Ovary (tissue), 3 donors: ENCODE data around the gene FFAR2.

Experiments used
- POLR2A ChIP-seq: fragments of 450-650 bp; IDR thresholded peaks from one replicate; pipeline ENCODE4 v1.6.1; 2017; ENCODE audit warnings: antibody characterized with exemption, mild to moderate bottlenecking, moderate library complexity
- TF ChIP-seq, protein P1 (sequence below), 3 donors: fragments of 450-650 bp in 2 of 3; fragments of 200-600 bp in 1 of 3; IDR thresholded peaks; one replicate each; pipeline versions ENCODE4 v1.5.1 to v1.8.0; 2016 to 2022; ENCODE audit warnings: antibody characterized with exemption in 3 of 3, mild to moderate bottlenecking in 1 of 3
- donor health status: DM: no; HTN: no; CAD: no.

DNA sequence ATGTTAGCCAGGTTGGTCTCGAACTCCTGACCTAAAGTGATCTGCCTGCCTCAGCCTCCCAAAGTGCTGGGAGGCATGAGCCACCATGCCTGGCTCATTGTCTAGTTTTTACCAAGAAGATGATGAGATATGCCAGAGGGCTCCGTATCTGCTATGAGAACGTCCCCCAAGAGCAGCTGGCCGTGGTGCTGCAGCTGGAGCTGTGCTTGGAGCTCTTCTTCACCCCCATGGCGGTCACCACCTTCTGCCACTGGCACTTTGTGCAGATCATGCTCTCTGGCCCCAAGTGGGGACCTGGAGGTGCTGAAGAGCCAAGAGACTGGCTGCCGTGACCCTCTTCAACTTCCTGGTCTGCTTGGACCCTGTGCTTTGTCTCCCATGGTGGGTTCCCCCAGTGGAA, 40.4 kb upstream of the FFAR2 start:
- TF ChIP-seq, protein P1, sequence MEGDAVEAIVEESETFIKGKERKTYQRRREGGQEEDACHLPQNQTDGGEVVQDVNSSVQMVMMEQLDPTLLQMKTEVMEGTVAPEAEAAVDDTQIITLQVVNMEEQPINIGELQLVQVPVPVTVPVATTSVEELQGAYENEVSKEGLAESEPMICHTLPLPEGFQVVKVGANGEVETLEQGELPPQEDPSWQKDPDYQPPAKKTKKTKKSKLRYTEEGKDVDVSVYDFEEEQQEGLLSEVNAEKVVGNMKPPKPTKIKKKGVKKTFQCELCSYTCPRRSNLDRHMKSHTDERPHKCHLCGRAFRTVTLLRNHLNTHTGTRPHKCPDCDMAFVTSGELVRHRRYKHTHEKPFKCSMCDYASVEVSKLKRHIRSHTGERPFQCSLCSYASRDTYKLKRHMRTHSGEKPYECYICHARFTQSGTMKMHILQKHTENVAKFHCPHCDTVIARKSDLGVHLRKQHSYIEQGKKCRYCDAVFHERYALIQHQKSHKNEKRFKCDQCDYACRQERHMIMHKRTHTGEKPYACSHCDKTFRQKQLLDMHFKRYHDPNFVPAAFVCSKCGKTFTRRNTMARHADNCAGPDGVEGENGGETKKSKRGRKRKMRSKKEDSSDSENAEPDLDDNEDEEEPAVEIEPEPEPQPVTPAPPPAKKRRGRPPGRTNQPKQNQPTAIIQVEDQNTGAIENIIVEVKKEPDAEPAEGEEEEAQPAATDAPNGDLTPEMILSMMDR (IDR thresholded peaks at IDR 0.05): no peak
- TF ChIP-seq POLR2A: no peak
